OCI-LY1 (cell line): ENCODE results near the gene POTEJ.
"Not testable (repeated sequence)": the region's sequence is repeated elsewhere in the genome, so short reads cannot be mapped to it uniquely, and the experiment has no call there.

ENCODE experiments used
- EZH2 ChIP-seq: fragments of 200-600 bp; sonication (generic), shearing (Covaris generic); IDR thresholded peaks from 2 replicates; pipeline ENCODE4 v1.8.0; 2017; ENCODE audit warnings: borderline replicate concordance, mixed run types, mild to moderate bottlenecking, antibody characterized with exemption, low read length, moderate library complexity, mixed read lengths
- TF ChIP-seq, protein P1 (sequence below): fragments of 200-600 bp; sonication (generic), shearing (Covaris generic); IDR thresholded peaks from 2 replicates; pipeline ENCODE4 v1.5.1; 2017; ENCODE audit warnings: mild to moderate bottlenecking, antibody characterized with exemption, low read length, moderate library complexity, mixed read lengths

DNA sequence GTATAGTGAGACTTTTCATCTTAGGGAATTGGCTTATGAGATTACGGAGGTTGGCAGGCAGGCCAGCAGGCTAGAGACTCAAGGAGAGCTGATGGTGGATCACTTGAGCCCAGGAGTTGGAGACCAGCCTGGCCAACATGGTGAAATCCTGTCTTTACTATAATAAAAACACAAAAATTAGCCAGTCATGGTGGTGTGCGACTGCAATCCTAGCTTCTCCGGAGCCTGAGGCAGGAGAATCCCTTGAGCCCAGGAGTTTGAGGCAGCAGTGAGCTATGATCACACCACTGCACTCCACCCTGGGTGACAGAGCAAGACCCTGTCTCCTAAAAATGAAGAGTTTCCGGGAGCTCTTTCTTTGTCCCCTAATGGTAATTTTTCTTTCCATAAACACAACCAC lies 26.5 kb upstream of the POTEJ start:
- not testable (repeated sequence) for TF ChIP-seq EZH2
- TF ChIP-seq, protein P1, sequence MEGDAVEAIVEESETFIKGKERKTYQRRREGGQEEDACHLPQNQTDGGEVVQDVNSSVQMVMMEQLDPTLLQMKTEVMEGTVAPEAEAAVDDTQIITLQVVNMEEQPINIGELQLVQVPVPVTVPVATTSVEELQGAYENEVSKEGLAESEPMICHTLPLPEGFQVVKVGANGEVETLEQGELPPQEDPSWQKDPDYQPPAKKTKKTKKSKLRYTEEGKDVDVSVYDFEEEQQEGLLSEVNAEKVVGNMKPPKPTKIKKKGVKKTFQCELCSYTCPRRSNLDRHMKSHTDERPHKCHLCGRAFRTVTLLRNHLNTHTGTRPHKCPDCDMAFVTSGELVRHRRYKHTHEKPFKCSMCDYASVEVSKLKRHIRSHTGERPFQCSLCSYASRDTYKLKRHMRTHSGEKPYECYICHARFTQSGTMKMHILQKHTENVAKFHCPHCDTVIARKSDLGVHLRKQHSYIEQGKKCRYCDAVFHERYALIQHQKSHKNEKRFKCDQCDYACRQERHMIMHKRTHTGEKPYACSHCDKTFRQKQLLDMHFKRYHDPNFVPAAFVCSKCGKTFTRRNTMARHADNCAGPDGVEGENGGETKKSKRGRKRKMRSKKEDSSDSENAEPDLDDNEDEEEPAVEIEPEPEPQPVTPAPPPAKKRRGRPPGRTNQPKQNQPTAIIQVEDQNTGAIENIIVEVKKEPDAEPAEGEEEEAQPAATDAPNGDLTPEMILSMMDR = not testable (repeated sequence)
